HFFc6 (cell line): ENCODE results near the gene KRT73. TPM values are rescaled to one million over a fixed set of nuclear protein-coding genes. Genes with fewer than 3 reads are reported as not detected.

Source experiments
- DNase-seq: peaks from one replicate; pipeline ENCODE4 v3.0.0-alpha.2; 2018
- H3K27ac Mint-ChIP-seq: 2 replicates; pipeline ENCODE4 v1.8.0; 2020; ENCODE audit warnings: mild to moderate bottlenecking, mixed read lengths
- H3K27me3 Mint-ChIP-seq: 2 replicates; pipeline ENCODE4 v1.8.0; 2021; ENCODE audit warnings: mild to moderate bottlenecking, moderate library complexity, mixed read lengths; ENCODE audit not compliant: insufficient read depth
- H3K36me3 Mint-ChIP-seq: 2 replicates; pipeline ENCODE4 v1.8.0; 2021; ENCODE audit warnings: low read depth, mixed read lengths
- H3K4me1 Mint-ChIP-seq: 2 replicates; pipeline ENCODE4 v1.8.0; 2020; ENCODE audit warnings: low read depth, mixed read lengths
- H3K4me3 Mint-ChIP-seq: 2 replicates; pipeline ENCODE4 v1.8.0; 2020; ENCODE audit warnings: mild to moderate bottlenecking, moderate library complexity, mixed read lengths
- H3K9me3 Mint-ChIP-seq: 2 replicates; pipeline ENCODE4 v1.8.0; 2020; ENCODE audit warnings: mild to moderate bottlenecking, mixed read lengths
- CTCF ChIP-seq: fragments of 200-600 bp; sonication (generic); IDR thresholded peaks from 2 replicates; pipeline ENCODE4 v1.5.0; 2021; ENCODE audit warnings: antibody characterized with exemption, mild to moderate bottlenecking
- total RNA-seq, 6 experiments: library from RNA; stranded (reverse); fragmentation: NEBNext Ultra II Directional; extraction: Animal tissue kit (Norgen Biotek cat#: 25700); gene quantifications; 2 replicates in 1 of 6; 3 replicates in 5 of 6; pipeline ENCODE4 v1.2.3, GENCODE V29; 2021

KRT73 gene
- total RNA-seq, 6 experiments from 2014 or later = not detected

DNA sequence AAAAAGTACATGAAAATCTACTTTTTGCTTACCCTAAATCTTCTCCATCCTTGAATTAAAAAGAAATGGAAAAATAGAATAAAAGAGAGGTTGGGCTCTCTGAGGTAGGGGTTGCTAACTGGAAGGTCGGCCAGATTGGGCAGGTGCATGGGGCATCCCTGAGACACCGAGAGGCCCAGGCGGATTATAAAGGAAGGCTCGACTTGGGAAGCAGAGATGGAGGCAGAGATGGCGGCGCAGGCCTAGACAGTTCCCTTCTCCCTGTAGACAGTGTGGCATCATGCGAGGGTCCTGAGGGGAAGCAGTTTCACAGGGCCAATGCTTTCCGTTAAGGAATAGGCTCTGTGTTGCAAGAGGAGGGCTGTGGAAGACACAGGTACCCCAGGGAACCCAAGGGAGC is 41.0 kb downstream of the KRT73 start:
- DNase-seq = no peak
- no peaks in the 10 kb centered on the region for H3K36me3 Mint-ChIP-seq
- no peaks in the 10 kb centered on the region for H3K4me1 Mint-ChIP-seq
- no peaks in the 10 kb centered on the region for H3K9me3 Mint-ChIP-seq
- TF ChIP-seq CTCF = no peak
- no peak overlapping the region for H3K27ac Mint-ChIP-seq
- no peak overlapping the region for H3K4me3 Mint-ChIP-seq
- H3K27me3 Mint-ChIP-seq = peaks cover 52% of the 10 kb centered on the region

DNA sequence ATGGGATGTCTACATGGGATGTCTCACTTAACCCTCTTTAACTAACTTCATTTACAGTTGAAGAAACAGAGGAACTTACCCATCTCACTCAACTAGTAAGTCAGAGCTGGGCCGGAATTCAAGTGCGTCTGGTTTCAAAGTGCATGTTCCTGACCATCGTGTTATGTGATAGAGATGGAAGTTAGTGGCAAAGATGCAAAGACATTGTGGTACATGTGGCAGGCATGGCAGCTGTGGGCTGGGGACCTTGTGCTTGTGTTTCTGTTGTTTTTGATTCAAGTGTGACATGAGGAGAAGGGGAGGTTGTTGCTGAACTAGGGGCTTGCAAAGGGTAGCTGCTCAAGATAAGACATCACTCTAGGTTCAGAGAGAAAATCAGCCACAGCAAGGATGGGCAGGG is 42.4 kb downstream of the KRT73 start:
- Mint-ChIP-seq H3K27ac (no peak overlapping the region), H3K27me3 (peaks cover 50% of the 10 kb centered on the region), H3K4me3 (no peak overlapping the region), H3K9me3 (no peaks in the 10 kb centered on the region), H3K36me3 (no peaks in the 10 kb centered on the region), H3K4me1 (no peaks in the 10 kb centered on the region)
- DNase-seq = no peak
- no peak for TF ChIP-seq CTCF

- Mint-ChIP-seq H3K27ac (no peak overlapping the region), H3K4me3 (no peak overlapping the region), H3K36me3 (no peaks in the 10 kb centered on the region), H3K4me1 (no peaks in the 10 kb centered on the region), H3K9me3 (no peaks in the 10 kb centered on the region), H3K27me3 (peaks cover 52% of the 10 kb centered on the region)
- no peak for DNase-seq
- TF ChIP-seq CTCF = no peak
Measured at GRCh38 chr12:52575256-52575655, 43.1 kb downstream of the KRT73 start.

GRCh38 chr12:52573743-52574142 is 44.6 kb downstream of the KRT73 start, which contains the start of gene KRT74:
KRT74 (minus strand) TSS chr12:52573843; CDS start chr12:52573777, 66 bp downstream.
- Mint-ChIP-seq H3K27ac (no peak within 1 kb of the TSS), H3K4me1 (no peaks in the 10 kb centered on the region), H3K27me3 (peaks cover 47% of the 10 kb centered on the region), H3K36me3 (no peaks in the 10 kb centered on the region), H3K9me3 (no peaks in the 10 kb centered on the region), H3K4me3 (no peak within 1 kb of the TSS)
- no peak for DNase-seq
- TF ChIP-seq CTCF = no peak

DNA sequence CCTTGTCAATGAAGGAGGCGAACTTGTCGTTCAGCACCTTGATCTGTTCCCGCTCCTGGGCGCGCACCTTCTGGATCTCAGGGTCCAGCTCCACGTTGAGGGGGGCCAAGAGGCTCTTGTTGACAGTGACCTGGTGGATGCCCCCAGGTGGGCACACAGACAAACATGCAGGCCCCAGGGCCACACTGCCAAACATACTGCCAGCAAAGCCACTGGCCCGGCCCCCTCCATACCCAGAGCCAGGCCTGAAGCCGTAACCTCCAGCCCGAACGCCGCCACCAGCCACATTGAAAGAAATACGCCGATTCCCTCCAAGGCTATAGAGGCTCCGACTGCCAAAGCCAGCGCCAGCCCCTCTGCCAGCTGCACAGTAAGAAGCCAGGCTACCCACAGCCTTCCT is 45.1 kb downstream of the KRT73 start:
- no peak overlapping the region for H3K27ac Mint-ChIP-seq
- peaks cover 48% of the 10 kb centered on the region for H3K27me3 Mint-ChIP-seq
- no peak for TF ChIP-seq CTCF
- no peaks in the 10 kb centered on the region for H3K9me3 Mint-ChIP-seq
- no peak overlapping the region for H3K4me3 Mint-ChIP-seq
- no peak for DNase-seq
- H3K36me3 Mint-ChIP-seq = no peaks in the 10 kb centered on the region
- no peaks in the 10 kb centered on the region for H3K4me1 Mint-ChIP-seq

DNA sequence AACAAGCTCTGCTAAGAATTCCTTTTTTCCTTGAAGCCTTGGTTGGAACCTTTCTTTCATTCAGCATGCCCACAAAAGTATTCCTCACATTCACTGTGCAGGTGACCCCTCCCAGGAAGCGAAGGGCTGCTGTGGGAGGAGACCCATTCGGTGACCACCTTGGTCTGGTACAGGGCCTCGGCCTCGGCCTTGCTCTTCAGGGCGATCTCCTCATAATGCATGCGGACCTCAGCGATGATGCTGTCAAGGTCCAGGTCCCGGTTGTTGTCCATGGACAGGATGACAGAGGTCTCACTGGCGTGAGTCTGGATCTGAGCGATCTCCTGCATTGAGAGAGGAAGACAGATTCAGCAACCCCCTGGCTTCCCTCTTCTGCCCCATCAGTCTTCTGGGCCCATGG is 47.8 kb downstream of the KRT73 start:
- Mint-ChIP-seq H3K36me3 (no peaks in the 10 kb centered on the region), H3K4me1 (no peaks in the 10 kb centered on the region), H3K9me3 (no peaks in the 10 kb centered on the region), H3K27me3 (peaks cover 57% of the 10 kb centered on the region), H3K4me3 (no peak overlapping the region), H3K27ac (no peak overlapping the region)
- no peak for TF ChIP-seq CTCF
- DNase-seq = no peak
